ENCODE measurements around the gene IQGAP2. TPM values are rescaled to one million over a fixed set of nuclear protein-coding genes. Genes with fewer than 3 reads are reported as not detected.

Gene IQGAP2
- total and polyA plus RNA-seq, 2 donors from 2014 or later: 23.2 to 35.8 TPM

- Histone ChIP-seq H3K9me3 (ENCODE audit: control insufficient read depth in 2 of 3, insufficient read depth in 1 of 3, low read length in 3 of 3) (no peaks in the 10 kb centered on the region), H3K4me1 (ENCODE audit: control insufficient read depth in 2 of 3, insufficient read depth in 2 of 3, low read depth in 1 of 3, low read length in 3 of 3) (peaks cover 0 to 13% (median 0%) of the 10 kb centered on the region in 3 donors), H3K9ac (ENCODE audit: low read length in 3 of 3) (no peak overlapping the region), H3K27ac (ENCODE audit: low read depth in 2 of 2, low read length in 2 of 2) (no peak overlapping the region), H3K27me3 (ENCODE audit: control insufficient read depth, insufficient read depth, low read length) (no peaks in the 10 kb centered on the region), H3K4me3 (ENCODE audit: low read length in 3 of 3) (no peak overlapping the region), H3K36me3 (ENCODE audit: control insufficient read depth in 2 of 3, insufficient read depth in 3 of 3, low read length in 3 of 3) (no peaks in the 10 kb centered on the region)
- DNase-seq (no peak), FAIRE-seq (no peak)
- intact Hi-C loops (cut with DNase I): no loop called here
- TF ChIP-seq CTCF (IDR thresholded peaks at IDR 0.05; ENCODE audit: borderline replicate concordance, extremely low read depth, insufficient read depth): no peak
Observed at GRCh38 chr5:76441890-76442673, 39.0 kb downstream of the IQGAP2 start.

GRCh38 chr5:76443066-76443800, 40.1 kb downstream of the IQGAP2 start:
- Histone ChIP-seq H3K27ac (ENCODE audit: low read depth in 2 of 2, low read length in 2 of 2) (no peak overlapping the region), H3K4me1 (ENCODE audit: control insufficient read depth in 2 of 3, insufficient read depth in 2 of 3, low read depth in 1 of 3, low read length in 3 of 3) (peaks cover 0 to 13% (median 0%) of the 10 kb centered on the region in 3 donors), H3K4me3 (ENCODE audit: low read length in 3 of 3) (no peak overlapping the region), H3K36me3 (ENCODE audit: control insufficient read depth in 2 of 3, insufficient read depth in 3 of 3, low read length in 3 of 3) (no peaks in the 10 kb centered on the region), H3K9ac (ENCODE audit: low read length in 3 of 3) (no peak overlapping the region), H3K9me3 (ENCODE audit: control insufficient read depth in 2 of 3, insufficient read depth in 1 of 3, low read length in 3 of 3) (no peaks in the 10 kb centered on the region), H3K27me3 (ENCODE audit: control insufficient read depth, insufficient read depth, low read length) (no peaks in the 10 kb centered on the region)
- intact Hi-C loops (cut with DNase I): no loop called here
- FAIRE-seq: peak; percentile 3
- DNase-seq: no peak
- no peak for TF ChIP-seq CTCF (IDR thresholded peaks at IDR 0.05; ENCODE audit: borderline replicate concordance, extremely low read depth, insufficient read depth)

GRCh38 chr5:76445063-76445462, 42.0 kb downstream of the IQGAP2 start:
- H3K27me3 ChIP-seq (ENCODE audit: control insufficient read depth, insufficient read depth, low read length): no peaks in the 10 kb centered on the region
- TF ChIP-seq CTCF (IDR thresholded peaks at IDR 0.05; ENCODE audit: borderline replicate concordance, extremely low read depth, insufficient read depth): no peak
- H3K36me3 ChIP-seq (ENCODE audit: control insufficient read depth in 2 of 3, insufficient read depth in 3 of 3, low read length in 3 of 3): no peaks in the 10 kb centered on the region
- no peak overlapping the region for H3K27ac ChIP-seq (ENCODE audit: low read depth in 2 of 2, low read length in 2 of 2)
- H3K4me1 ChIP-seq (ENCODE audit: control insufficient read depth in 2 of 3, insufficient read depth in 2 of 3, low read depth in 1 of 3, low read length in 3 of 3): peaks cover 0 to 13% (median 0%) of the 10 kb centered on the region in 3 donors
- no peak for FAIRE-seq
- no peaks in the 10 kb centered on the region for H3K9me3 ChIP-seq (ENCODE audit: control insufficient read depth in 2 of 3, insufficient read depth in 1 of 3, low read length in 3 of 3)
- intact Hi-C loops (cut with DNase I): no loop called here
- H3K9ac ChIP-seq (ENCODE audit: low read length in 3 of 3): no peak overlapping the region
- DNase-seq: no peak
- no peak overlapping the region for H3K4me3 ChIP-seq (ENCODE audit: low read length in 3 of 3)

Data from kidney (tissue), 14 donors.